Fibroblast of upper back skin (primary cell): ENCODE results near the gene NUP214.
A peak's percentile ranks its signal among the peaks of the same experiment; 100 is the strongest.
"Not testable (repeated sequence)": the region's sequence is repeated elsewhere in the genome, so short reads cannot be mapped to it uniquely, and the experiment has no call there.

Source experiments
- DNase-seq: peaks from one replicate; pipeline ENCODE4 v3.0.0-alpha.2; 2013

NUP214 gene

GRCh38 chr9:131161585-131161984 lies 36.2 kb downstream of the NUP214 start:
- DNase-seq = no peak

- DNase-seq = no peak
Observed at GRCh38 chr9:131162886-131163285, 37.5 kb downstream of the NUP214 start.

GRCh38 chr9:131165523-131165922 lies 40.1 kb downstream of the NUP214 start:
- DNase-seq = no peak

GRCh38 chr9:131167146-131167692 lies 41.8 kb downstream of the NUP214 start:
- DNase-seq = no peak

- no peak for DNase-seq
Observed at GRCh38 chr9:131167936-131168335, 42.5 kb downstream of the NUP214 start.

GRCh38 chr9:131169563-131170240 lies 44.3 kb downstream of the NUP214 start:
- no peak for DNase-seq

- no peak for DNase-seq
Observed at GRCh38 chr9:131173995-131174394, 48.6 kb downstream of the NUP214 start.

DNA sequence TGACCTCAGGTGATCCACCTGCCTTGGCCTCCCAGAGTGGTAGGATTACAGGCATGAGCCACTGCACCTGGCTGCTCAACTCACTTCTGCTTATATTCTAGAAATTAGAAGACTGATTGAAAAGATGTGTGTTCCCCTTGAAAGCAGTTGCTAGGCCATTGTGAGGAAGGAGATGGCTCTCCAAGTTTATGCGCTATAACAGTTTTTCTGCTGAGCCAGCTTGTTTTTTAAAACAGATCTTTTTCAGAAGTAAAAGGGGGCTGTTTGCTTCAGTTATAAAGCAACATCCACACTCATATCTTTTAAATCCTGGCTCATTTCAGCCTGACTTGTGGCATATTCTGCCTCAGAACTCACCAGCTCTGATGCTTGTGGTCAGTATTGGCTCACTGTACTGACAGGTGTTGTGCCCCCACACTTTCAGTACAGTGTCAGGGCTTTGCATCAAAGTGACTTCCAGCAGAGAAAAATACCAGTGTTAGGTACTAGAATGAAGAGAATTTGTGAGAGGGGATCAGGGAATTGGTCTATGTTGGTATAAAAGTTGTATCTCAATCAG lies 49.4 kb downstream of the NUP214 start:
- DNase-seq = no peak

GRCh38 chr9:131177898-131178297 lies 52.5 kb downstream of the NUP214 start:
- no peak for DNase-seq

GRCh38 chr9:131178382-131178781 lies 53.0 kb downstream of the NUP214 start:
- DNase-seq = peak; percentile 65

DNA sequence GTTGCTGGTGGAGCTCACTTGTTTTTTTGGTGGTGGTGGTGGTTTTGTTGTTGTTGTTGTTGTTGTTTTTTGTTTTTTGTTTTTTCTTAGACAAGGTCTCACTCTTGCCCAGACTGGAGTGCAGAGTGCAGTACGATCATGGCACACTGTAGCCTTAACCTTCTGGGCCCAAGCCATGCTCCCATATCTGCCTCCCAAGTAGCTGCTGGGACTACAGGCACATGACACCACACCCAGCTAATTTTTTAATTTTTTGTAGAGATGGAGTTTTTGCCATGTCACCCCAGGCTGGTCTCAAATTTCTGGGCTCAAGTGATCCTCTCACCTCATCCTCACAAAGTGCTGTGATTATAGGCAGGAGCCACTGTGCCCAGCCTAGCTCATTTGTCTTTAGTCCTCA lies 53.5 kb downstream of the NUP214 start:
- no peak for DNase-seq

GRCh38 chr9:131179561-131180219 lies 54.3 kb downstream of the NUP214 start:
- DNase-seq = peak; percentile 95

- peak; percentile 96 for DNase-seq
Observed at GRCh38 chr9:131180454-131180853, 55.1 kb downstream of the NUP214 start.

GRCh38 chr9:131181091-131181681 lies 55.8 kb downstream of the NUP214 start:
- no peak for DNase-seq

DNA sequence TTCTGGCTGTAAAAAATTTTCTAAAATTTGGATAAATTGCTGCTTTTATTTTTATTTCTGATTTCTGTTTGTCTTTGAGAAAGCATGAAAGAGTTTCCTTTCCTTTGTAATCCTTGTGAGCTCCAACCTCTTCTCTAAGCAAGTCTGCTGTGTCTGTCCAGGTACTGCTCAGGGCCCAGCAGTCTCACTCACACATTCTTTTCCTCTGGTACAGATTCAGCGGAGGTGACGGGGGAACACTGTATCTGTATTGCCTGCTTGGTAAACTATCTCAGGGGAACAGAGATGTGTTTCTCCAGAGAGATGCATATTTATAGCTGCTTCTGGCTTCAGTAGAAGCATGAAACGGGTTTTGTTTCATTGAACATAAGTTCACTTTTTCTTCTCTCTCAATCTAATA lies 60.5 kb downstream of the NUP214 start:
- no peak for DNase-seq

DNA sequence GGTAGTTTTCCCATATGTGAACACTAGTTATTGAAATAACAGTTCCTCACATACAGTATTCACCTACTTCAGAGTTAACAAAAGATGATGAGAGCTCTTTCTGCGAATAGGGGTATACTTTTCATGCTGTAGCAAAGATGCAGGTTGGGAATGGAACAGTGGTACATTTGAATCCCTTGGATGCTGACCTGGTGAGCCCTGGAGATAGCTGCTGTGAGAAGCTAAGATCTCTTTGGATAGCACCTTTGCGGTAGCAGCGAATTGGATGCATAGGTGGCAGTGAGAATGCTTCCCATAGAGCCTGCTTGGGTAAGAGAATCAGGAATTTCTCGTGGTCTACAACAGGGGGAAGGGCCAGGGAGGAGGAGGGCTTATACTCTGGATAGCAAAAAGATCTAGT lies 61.2 kb downstream of the NUP214 start:
- no peak for DNase-seq

DNA sequence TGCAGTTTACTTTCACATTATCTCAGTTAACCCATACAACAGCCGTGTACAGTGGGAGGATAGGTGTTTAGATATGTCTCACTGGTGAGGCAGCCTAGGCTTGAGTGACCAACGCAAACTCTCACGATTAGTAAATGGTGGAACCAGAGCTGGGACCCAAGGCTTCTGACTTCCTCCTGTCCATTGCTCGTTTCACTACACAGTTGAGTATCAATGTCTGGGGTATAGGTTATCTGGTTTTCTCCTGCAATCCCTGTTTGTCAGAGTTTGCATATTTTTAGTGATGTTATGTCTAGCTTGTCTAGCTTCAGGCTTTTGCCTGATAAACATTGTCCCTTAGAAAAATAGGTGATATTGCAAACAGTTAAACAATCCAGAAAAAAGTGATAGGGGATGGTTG lies 62.6 kb downstream of the NUP214 start:
- DNase-seq = no peak

- DNase-seq = no peak
Observed at GRCh38 chr9:131188976-131189375, 63.6 kb downstream of the NUP214 start.

GRCh38 chr9:131190191-131190590 lies 64.8 kb downstream of the NUP214 start:
- no peak for DNase-seq

DNA sequence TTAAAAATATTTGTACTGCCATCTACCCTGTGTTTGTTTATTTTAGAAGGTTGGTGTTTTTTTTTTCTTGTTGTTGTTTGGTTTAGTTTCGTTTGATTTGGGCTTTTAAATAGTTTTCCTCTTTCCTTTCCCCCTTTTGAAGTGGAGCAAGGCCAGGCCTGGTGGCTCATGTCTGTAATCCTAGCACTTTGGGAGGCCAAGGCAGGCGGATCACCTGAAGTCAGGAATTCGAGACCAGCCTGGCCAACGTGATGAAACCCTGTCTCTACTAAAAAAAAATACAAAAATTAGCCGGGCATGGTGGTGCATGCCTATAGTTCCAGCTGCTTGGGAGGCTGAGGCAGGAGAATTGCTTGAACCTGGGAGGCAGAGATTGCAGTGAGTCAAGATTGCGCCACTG lies 65.6 kb downstream of the NUP214 start:
- not testable (repeated sequence) for DNase-seq

DNA sequence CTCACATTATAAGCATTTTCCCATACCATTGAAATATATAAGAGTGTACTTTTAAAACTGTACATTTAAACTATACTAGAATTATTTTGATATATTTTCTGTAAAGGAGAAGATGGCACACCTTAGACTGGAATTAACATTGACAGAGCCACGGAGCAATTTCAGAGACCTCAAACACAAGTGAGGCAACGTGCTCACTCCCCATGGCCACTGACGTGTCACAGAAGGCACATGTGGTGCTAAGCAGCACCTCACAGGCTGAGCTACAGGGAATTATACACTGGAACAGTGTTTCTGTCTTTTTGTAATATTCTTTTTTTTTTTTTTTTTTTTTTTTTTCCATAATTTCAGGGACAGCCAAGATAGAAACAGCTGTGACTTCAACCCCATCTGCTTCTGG lies 66.5 kb downstream of the NUP214 start:
- no peak for DNase-seq

DNA sequence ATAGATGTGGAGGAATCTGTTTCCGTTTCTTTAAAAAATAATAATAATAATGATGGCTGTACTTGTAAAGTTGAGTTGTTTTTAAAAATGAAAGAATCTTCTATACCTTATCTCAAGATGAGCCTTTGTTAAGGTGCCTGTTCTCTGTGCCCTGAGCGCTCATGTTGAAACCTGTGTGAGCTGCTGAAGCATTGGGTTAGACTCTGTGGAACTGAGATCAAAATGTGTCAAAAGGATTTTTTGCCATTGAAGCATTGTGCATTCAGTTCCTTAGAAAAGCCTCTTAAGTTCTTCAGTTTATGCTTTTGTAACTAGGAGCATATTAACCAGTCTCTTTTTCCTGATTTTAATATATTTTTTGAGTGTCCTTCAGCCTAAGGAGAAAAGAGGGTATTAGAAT lies 67.7 kb downstream of the NUP214 start:
- DNase-seq = no peak

- DNase-seq = no peak
Observed at GRCh38 chr9:131194762-131195161, 69.4 kb downstream of the NUP214 start.
